Suprapubic skin (tissue), 4 donors: Measurements from ENCODE around the gene ENOX2.

Experiments used
- CTCF ChIP-seq, 2 donors: fragments of 200-600 bp in 1 of 2; fragments of 450-650 bp in 1 of 2; sonication (generic) in 1 of 2; IDR thresholded peaks; one replicate each; pipeline ENCODE4 v1.5.1; 2016 to 2019; ENCODE audit warnings: antibody characterized with exemption in 2 of 2, mild to moderate bottlenecking in 1 of 2, moderate library complexity in 1 of 2
- EP300 ChIP-seq: sonication (generic); formaldehyde crosslinking; IDR thresholded peaks from one replicate; pipeline ENCODE4 v1.6.1; 2017; ENCODE audit warnings: antibody characterized with exemption
- POLR2A ChIP-seq, 2 donors: fragments of 450-650 bp; IDR thresholded peaks; one replicate each; pipeline ENCODE4 v1.6.1; 2017; ENCODE audit warnings: antibody characterized with exemption in 2 of 2, mild to moderate bottlenecking in 2 of 2, moderate library complexity in 2 of 2
- POLR2AphosphoS5 ChIP-seq, 3 donors: sonication (generic); formaldehyde crosslinking; IDR thresholded peaks; one replicate each; pipeline ENCODE4 v1.6.1; 2017; ENCODE audit warnings: antibody characterized with exemption in 3 of 3

DNA sequence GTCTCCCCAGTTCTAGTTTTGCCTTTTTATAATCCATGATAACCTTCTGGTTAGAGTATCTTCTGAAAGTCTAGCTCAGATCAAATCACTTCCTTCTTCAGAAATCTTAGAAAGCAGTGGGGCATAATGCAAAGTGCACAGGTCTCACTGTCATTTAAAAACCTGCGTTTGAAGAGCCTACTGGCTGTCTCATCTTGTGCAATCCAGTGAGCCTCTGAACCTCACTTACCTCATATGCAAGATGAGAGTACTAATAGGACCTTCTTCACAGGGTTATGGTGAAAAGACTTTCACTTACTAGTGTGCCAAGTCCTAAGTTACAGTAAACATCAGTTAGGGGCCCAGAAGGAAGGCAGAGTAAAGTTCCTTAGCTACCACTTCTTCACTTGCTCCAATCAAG lies 131.4 kb downstream of the ENOX2 start:
- TF ChIP-seq CTCF (IDR thresholded peaks at IDR 0.05): no peak
- TF ChIP-seq POLR2AphosphoS5 (IDR thresholded peaks at IDR 0.05): no peak
- no peak for TF ChIP-seq POLR2A (IDR thresholded peaks at IDR 0.05)
- no peak for TF ChIP-seq EP300
